HG03342 (cell line): ENCODE measurements around the gene VAV2.

Source experiments
- ATAC-seq: cut with Tn5 transposase; IDR thresholded peaks from one replicate; pipeline ENCODE4 v1.9.1; 2021; ENCODE audit warnings: mild to moderate bottlenecking, moderate library complexity; ENCODE audit not compliant: unreplicated experiment

VAV2 gene

GRCh38 chr9:133855802-133856521 is 136.2 kb downstream of the VAV2 start:
- no peak for ATAC-seq

- ATAC-seq = no peak
These were observed 136.8 kb downstream of the VAV2 start for GRCh38 chr9:133855371-133855770.

DNA sequence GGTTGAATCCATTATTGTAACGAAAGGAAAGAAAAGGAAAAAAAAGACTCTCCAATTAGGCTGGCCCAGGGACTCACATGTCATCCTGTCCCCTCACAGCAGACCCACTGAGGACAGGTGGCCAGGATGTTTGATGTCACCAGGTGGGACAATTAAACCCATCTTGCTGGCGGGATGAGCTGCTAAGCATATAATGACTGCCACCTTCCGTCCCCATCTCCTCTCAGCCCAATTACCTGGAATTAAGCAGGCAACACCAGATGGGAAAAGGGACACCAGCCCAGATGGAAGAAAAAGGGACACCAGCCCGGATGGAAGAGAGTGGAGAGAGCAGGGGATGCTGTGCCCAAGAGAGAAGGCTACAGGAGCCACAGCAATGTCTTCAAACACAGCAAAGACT is 137.4 kb downstream of the VAV2 start:
- no peak for ATAC-seq

DNA sequence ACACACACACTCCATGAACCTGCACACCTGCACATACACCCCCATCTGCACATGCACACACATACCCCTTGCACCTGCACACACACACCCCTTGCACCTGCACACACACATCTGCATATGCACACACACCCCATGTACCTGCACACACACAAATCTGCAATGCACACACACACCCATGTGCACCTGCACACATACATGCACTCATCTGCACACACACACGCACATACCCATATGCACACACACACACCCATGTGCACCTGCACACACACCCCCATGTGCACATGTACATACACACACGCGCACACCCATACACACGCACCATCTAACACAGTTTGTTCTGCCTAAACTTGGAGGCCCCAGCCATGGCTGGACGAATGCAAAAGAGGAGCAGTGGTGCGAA is 138.1 kb downstream of the VAV2 start:
- no peak for ATAC-seq

- ATAC-seq = no peak
These were observed 138.8 kb downstream of the VAV2 start for GRCh38 chr9:133853331-133853730.

DNA sequence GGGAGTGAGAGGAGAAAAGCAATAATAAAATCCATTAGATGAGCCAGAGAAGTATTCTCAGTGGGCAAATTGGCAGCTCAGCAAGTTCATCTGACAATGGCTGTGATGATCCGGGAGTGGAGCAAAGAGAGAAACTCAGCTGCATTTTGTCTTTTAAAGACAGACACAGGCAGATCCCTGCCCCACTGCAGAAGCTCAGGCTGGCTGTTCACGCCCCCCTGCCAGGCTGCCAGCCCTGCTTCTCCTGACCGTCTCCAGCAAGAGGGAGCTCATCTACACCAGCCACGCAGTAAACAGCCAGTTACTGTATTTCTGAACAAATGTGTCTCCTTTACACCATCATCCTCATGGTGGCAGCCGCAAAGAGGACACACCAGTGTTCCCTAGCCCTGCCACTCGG is 139.7 kb downstream of the VAV2 start:
- no peak for ATAC-seq

- no peak for ATAC-seq
These were observed 140.4 kb downstream of the VAV2 start for GRCh38 chr9:133851693-133852092.

DNA sequence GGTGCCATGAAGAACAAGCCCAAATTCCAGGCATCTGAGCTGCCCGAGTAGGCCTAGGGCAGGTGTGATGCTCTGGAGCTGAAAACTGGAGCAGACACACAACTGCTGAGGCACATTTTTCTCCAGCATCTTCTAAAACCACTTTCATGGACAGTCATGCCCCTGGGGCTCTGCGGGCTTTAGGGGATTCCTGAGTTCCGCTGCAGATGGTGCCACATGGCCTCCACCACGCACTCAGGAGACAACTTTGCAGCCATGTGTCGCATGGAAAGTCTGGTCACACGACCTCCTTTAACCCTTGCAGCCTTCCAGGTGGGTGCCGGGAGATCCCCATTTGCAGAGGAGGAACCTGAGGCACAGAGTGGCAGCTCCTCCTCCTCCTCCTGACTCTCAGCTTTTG is 141.2 kb downstream of the VAV2 start:
- ATAC-seq = no peak

- ATAC-seq = no peak
These were observed 142.0 kb downstream of the VAV2 start for GRCh38 chr9:133850161-133850560.

DNA sequence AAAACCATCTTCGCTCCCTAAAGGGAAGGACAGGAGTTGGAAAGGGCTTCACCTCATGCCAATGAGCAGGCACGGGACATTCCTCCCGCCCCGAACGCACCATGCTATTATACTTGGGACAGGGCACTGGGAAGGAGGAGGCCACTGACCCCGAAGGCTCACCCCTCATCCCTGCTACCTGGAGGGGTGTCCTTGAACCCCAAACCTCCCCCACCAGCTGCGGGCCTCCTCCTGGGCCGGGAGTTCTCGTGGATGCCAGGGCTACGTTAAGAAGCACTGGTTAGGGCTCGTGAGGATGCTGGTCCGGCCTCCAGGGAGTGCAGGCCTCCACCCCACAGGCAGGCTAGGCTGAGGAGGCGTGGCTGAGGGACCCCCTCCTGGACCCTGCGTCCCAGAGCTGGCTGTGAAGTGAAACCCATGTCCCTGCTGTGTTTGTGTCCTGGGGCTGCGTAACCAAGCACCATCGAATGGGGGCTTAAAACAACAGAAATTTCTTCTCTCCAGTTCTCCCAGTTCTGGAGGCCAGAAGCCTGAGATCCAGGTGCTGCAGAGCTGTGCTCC is 142.9 kb downstream of the VAV2 start:
- no peak for ATAC-seq

DNA sequence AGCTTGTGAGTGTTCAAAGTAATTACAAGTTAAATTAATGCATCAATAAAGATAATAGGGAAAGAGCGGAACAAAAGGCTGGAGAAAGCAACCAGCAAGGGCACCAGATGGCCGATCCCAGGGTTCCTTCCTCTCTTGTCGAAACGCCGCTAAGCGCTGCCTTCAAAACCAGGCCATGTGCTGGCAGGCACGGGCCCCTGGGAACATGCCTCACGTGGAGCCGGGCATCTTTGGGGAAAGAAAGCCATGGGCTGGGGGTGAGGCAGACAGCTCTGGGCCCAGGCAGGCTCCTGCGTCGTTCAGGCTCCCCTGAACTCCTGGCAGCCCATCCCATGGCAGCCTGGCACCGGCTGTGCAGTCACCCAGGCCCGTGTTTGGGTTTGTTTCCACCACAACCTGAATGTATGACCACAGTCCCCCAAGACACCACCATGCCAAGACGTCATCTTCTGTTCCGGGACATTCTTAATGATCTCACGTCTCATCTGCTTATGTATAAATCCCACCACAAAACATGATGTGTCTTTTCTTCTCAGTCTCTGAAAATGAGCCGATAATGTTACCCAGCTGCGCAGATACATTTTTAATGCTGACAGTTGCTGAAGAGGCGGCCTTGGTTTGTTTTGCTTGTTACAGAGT is 143.5 kb downstream of the VAV2 start:
- ATAC-seq = no peak

DNA sequence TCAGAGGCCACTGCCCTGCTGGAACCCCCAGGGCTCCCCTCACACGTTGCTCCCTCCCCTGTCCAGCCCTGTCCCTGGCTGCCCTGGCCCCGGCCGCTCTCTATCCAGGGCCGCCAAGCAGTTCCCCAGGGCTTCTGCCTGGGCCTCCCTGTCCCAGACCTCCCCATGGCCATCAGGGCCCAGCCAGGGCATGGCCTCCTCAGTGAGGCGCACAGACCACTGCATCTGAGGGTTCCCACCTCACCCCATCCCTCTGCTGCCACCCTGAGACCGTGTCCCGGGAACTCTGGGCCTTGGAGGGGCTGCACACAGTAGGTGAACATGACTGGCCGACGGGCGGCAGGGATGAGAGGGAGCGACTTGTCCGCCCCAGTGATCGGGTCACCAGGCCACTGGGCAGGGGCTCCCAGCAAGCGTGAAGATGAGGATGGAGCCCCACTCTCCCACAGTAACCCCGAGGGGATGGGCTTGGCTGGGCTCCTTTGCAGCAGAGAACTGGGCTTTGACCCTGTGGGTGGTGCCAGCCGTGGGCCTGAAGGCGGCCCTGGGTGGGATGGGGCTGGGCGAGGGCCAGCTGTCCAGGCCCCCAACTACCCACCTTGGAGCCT is 145.5 kb downstream of the VAV2 start:
- ATAC-seq = no peak

DNA sequence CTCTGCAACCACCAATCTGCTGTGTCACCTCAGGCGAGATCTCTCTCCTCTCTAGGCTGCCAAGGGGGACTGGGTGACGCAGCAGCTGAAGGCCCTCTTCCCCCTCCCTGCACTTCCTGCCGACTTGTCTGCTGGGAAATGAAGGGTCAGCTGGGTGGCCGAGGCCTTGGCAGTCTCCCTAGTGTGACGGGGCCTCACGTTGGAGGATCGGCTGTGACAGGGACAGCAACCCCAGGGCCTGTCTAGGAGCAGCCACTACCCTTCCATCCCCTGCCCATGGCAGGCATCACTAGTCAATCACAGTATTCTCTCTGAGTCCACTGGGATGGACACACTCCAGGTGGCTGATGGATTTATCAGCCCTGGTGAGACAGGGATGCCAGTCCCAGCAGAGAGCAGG is 146.7 kb downstream of the VAV2 start:
- no peak for ATAC-seq

- no peak for ATAC-seq
These were observed 147.2 kb downstream of the VAV2 start for GRCh38 chr9:133844881-133845410.

- no peak for ATAC-seq
These were observed 147.7 kb downstream of the VAV2 start for GRCh38 chr9:133844398-133844784.

- no peak for ATAC-seq
These were observed 148.2 kb downstream of the VAV2 start for GRCh38 chr9:133843751-133844397.

- no peak for ATAC-seq
These were observed 148.9 kb downstream of the VAV2 start for GRCh38 chr9:133843250-133843649.

DNA sequence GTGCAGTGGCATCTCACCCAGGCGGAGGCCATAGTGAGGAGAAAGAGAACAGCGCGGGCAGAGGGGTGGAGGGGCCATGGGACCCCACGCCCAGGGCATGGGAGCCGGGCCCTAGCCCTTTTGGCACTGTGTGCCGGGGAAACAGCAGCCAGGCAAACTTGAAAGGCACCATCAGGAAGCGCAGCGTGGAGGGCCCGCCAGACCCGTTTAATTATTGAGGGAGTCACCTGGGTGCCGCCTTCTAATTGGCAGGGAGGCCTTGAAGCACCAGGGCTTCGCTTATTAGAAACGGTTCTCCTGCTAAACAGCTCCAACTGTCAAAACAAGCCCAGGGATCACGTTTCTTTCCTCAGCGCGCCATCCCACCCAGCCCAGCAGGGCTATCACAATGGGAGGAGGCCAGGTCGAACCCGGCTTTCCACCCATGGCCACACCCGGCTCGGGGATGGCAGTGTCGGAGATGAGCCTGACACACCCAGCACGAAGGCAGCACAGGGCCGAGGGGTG is 149.3 kb downstream of the VAV2 start:
- no peak for ATAC-seq

DNA sequence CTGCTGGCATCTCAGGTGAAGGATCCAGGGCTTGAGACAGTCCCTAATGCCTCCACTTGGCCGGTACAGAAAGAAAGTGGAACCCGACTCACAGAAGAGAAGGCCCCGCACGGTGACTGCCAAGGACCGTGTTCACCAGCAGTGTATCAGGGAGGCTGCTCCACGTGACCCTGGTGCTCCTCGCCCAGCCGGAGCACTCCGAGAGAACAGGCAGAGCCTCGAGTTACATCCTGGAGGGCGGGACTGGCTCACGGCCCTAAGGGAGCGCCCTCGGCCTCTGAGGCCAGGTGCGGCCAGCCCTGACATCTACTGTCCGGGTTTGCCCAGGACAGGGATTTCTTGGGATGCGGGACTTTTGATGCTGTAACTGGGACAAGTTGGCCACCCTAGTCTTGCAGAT is 149.9 kb downstream of the VAV2 start:
- ATAC-seq = no peak

DNA sequence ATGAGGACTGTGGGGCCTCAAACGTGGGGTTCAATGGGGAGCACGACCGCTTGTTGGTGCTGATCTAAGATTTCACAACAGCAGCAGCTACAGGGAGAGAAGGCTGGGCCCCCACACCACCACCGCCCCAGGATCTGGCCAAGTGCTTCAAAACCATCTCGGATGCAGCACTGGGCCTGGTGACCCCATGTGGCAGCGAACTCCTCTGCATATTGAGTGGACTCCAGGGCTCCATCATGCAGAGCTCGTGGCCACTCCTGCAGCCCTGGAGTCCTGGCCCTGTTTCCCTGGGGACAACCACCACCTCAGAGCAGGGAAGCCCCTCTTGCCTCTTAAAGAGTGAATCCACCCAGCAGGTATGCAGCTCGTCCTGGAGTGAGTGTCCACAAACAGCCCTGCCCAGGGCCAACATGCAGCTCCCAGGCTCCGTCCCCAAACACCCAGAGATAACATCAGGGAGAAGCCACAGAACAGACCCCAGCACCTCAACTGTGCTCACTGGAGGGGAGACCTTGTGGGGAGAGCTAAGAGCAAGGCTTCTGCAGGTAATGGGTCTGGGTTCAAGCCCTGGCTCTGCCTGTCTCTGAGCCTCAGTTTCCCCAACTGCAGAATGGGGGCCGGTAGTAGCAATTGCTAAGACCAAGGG is 150.8 kb downstream of the VAV2 start:
- no peak for ATAC-seq
